IPS DF 4.7 (cell line): ENCODE results near the gene TLE2.

ENCODE experiments used
- DNase-seq: peaks from one replicate; pipeline ENCODE4 v3.0.0-alpha.2; 2013; ENCODE audit warnings: low spot score; ENCODE audit errors: extremely low read depth

The TLE2 gene

DNA sequence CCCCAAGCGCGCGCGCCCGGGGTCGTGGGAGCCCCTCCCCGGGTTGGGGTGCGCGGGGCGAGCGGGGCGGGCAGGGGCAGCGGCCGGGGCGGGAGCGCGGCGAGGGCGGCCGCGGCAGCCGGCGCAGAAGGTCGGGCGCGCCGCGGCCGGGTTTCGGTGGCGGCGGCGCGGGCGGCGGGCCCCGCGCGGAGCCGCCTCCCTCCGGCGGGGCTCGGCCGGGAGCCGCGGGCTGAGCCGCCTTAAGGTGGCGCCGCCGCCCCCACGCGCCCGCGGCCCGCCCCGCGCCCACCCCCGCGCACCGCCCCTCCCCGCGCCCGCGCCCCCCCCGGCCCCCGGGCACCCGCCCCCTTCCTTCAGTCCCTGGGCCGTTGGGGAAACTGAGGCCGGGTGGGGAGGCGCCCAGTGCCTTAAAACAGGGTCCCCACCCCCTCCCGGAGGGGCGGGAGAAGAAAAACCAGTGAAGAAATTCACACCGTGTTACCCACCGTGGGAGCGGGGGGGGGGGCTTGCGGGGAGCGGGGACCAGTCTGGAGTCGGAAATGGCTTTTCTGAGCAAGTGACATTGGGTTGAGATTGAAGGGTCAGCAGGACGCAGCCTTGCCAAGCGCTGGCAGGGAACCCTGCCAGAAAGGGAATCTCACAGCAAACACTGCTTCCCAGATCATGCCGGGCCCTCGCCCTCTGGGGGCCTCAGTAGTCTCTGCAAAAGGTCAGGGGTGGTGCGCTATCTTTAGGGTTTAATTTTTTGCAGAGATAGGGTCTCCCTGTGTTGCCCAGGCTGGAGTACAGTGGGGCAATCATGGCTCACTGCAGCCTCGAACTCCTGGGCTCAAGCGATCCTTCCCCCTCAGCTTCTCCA is at the start of gene TLE2:
Gene TLE2 (minus strand): TSS at position 216 of the 859 bp plus-strand sequence. CDS start 376 bp downstream, outside the sequence.
- DNase-seq = no peak

DNA sequence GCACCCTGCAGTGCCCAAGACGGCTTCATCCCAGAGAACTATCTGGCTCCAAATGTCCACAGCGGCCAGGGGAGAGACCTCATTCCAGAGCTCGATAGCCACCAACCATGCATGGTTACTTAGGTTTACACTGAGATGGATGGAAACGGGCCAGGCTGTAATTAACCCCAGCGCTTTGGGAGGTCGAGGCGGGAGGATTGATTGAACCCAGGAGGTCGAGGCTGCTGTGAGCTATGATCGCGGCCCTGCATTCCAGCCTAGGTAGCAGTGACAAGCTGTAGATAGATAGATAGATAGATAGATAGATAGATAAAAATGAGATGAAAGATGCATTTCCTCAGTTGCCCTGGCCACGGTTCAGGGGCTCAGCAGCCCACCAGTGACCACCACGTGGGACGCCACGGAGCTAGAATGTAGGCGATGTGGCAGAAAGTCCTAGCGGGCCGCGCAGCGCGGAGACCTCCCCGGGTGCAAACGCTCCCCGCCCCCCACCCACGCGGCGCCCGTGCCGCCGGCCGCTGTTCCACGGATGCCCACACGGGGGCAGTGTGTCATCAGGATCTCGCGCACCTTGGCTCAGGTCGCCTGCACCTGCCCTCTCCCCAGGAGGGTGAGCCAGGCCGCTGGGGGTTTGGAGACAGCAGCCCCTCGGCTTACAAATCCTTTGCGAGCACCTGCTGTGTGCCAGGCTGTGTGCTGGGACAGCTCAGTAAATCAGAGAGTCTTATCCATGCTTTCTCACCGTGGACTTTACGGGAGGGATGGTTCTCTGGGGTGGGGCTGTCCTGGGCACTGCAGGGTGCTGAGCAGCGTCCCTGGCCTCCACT is 46.7 kb upstream of the TLE2 start:
- DNase-seq = no peak

GRCh38 chr19:3073931-3074595 is 45.0 kb upstream of the TLE2 start:
- no peak for DNase-seq

- DNase-seq = no peak
Measured at GRCh38 chr19:3073159-3073563, 44.1 kb upstream of the TLE2 start.

DNA sequence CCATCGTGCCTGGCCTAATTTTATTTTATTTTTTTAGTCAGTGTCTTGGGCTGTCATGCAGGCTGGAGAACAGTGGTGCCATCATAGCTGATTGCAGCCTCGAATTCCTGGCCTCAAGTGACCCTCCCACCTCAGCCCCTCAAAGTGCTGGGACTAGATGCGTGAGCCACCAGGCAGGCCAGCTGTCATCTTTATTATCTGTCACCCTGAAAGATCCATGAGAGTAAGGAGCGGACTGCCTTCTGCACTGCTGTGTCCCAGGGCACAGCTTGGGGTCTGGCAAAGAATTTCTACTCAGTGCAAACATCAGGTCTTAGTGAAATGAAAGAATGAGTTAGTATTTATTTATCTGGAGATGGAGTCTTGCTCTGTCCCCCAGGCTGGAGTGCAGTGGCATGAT is 42.7 kb upstream of the TLE2 start:
- DNase-seq = no peak

GRCh38 chr19:3068071-3068470 is 39.0 kb upstream of the TLE2 start:
- no peak for DNase-seq

DNA sequence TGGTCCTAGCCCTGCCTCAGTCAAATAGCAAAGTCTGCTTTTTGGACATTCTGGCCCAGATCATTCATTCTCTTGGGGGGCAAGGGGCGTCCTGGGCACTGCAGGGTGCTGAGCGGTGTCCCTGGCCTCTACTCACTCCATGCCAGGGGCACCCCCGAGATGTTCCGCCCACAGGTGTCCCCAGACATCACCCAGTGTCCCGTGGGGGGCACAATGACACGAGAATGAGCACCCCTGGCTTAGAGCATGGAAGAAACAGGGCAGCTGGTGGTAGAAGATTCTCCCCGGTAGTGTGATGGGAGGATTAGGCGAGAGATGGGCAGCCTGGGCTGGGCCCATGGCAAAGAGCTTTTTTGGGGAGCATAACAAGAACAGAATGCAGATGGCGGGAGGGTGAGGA is 38.5 kb upstream of the TLE2 start:
- no peak for DNase-seq

DNA sequence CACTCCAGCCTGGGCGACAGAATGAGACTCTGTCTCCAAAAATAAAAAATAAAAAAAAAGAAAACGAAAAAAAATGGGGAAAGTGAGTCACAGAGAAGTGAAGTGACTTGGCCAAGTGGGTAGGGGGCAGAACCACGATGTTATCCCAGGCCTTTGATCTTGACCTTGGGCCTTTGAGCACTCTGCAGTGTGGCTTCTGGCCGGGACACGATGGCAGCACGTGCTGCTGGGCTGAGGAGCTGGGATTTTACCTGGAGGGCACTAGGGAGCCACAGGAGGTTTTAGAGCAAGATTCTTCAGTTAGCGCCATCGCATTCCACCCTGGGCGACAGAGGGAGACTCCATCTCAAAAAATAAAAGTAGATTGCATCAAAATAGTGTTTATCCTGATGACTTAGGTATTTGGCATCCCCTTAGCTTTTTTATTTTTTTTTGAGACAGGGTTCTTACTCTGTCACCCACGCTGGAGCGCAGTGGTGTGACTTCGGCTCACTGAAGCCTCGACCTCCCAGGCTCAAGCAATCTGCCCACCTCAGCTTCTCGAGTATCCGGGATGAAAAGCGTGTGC is 37.5 kb upstream of the TLE2 start:
- DNase-seq = no peak

DNA sequence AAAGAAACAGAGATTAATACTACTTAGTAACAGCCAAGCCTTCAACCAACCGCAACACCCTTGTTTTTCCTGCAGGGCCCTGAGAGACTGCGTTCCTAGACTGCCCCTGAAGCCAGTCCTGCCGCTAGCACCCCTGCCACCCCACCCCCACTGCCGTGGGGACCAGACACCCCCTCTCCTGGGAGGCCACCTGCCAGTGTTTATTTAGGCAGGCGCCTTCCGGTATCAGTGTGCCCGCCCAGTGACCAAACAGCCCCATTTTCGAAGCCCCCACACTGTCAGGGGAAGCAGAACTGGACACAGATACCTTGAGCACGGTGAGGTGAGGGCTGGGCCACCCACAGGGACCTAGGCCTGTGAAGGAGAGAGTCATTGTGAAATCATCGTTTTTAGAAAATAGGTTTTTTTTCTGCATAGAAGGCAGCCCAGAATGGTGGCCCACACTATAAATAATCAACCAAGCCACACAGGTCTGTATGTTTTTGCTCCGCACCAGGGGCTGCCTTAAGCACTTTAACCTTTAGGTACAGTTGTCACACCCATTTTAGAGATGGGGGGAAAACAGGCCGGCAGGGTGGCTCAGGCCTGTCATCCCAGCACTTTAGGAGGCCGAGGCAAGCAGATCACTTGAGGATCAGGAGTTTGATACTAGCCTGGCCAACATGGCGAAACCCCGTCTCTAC is 36.7 kb upstream of the TLE2 start:
- no peak for DNase-seq

GRCh38 chr19:3064011-3064330 is 34.9 kb upstream of the TLE2 start:
- no peak for DNase-seq

DNA sequence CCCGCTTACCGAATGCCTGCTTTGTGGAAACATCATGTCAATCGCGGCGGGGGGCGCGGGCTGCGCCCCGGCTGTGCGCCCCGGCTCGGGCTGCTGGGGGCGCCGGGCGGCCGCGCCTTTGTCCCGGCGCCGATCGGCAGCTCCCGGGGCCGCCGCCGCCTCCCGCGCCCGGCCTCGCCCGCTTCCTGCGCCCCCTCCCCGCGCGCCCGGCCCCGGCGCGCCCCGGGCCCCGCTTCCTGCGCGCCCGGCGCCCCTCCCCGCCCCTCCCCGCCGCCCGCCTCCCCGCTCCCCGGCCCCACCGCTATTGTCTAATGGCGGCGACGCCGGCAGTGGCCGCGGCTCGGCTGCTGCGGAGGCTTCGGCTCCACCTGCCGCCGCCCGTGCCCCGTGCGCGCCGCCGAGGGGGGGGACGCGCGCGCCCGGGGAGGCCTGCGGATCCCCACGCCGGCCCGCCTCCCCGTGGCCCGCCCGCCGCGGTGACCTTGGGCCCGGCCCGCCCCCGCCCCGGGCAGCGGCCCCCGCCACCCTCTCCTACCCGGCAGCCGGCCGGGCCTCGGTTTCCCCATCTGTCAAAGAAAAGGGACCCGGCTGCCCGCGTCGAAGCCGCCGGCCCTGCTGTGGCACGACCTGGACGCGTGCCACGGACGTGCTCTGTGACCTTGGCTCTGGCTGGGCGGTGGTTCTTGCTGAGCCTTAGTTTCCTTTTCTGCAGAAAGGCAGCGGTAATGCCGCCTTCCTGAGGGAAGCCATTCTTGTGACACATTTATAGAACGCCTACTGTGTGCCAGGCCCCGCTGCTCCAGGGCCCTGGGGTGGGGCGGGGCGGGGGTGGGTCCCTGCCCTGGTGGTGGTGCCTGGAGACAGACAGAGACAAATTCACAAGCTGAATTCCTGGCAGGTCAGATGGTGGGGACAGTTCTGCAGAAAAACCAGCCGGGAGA is 33.4 kb upstream of the TLE2 start, which contains the start of gene TLE5:
Gene TLE5 (minus strand): TSS at position 331 of the 941 bp plus-strand sequence. CDS start 295 bp downstream, at position 36.
- DNase-seq = no peak

- DNase-seq = no peak
Measured at GRCh38 chr19:3061182-3062161, 32.4 kb upstream of the TLE2 start.

DNA sequence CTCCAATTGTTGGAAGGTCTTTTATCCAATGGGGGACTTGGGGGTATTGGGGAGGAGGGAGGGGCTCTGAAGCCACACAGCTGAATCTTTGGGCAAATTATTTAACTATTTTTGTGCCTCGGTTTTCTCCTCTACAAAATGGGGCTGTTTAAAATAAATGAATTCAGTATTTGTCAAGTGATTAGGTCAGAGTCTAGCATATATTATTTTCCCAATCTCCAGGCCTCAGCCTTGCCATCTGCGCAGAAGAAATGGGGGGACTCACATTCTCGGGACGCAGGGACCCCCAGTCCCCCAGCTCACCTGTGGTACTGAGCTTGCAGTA is 31.7 kb upstream of the TLE2 start:
- no peak for DNase-seq

GRCh38 chr19:3059653-3060052 is 30.6 kb upstream of the TLE2 start:
- no peak for DNase-seq

DNA sequence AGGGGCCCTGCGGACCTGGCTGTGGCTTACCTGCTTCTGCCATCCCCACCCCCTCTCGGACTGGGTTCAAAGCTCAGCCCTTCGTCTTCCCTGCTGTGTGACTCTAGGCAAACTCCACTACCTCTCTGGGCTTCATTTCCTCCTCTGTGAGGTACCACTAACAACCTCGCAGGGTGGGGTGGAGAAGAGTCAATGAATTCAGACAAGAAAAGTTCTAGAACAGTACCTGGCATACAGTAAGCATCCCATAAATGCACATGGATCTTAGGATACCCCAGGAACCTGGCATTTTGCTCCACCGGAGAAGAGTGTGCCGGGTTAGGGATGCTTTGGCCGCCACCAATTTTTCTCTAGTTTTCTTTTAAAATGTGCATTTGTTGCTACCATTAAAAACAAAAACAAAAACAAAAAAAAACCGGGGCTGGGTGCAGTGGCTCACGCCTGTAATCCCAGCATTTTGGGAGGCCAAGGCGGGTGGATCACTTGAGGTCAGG is 29.8 kb upstream of the TLE2 start:
- no peak for DNase-seq

DNA sequence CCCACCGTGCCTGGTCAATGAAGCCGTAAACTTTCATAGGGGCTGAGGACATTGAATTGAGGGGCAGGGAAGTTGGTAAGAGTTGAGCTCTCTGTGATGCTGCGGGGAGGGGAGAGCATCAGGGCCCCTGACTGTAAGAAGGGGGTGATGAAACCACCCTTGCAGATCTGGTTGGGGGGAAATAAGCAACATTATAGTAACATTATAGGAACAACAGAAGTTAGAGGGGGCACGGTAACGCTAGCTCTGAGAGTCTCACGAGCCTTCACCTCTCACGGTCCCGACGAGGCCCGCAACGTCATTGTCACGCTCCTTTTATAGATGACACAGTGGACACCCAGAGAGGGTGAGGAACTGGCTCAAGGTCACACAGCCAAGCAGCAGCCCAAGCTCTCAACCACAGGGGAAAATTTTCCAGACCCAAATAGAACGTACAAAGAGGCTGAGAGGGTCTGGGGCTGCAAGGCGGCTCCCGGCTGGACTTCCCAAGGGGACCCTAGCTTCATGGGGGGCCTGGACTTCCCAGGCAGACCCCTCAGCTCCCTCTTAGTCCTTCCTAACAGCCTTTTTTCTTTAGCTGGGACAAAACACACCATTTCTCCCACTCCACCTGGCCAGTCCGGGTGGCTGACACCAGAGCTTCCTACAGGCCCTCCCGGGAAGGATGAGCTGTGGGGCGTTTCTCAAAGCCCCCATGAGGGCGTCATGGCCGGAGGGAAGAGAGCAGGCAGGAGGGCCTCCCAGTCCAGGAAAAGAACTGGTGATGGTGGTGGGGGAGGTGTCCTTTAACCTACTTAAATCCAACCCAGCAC is 29.1 kb upstream of the TLE2 start:
- no peak for DNase-seq

GRCh38 chr19:3057275-3057714 is 28.2 kb upstream of the TLE2 start:
- no peak for DNase-seq
